GM12878 (cell line): ENCODE data around the gene BECN2. TPM values are rescaled to one million over a fixed set of nuclear protein-coding genes. Genes with fewer than 3 reads are reported as not detected.

ENCODE experiments used
- ATAC-seq: fragments of 200-7000 bp; cut with Tn5 transposase; 3 replicates; pipeline ENCODE4 v1.9.1; 2020; ENCODE audit warnings: mild to moderate bottlenecking, moderate library complexity
- BruUV-seq: library from RNA; stranded (reverse); fragments of 400-500 nt; replicated peaks from 2 replicates; lab custom pipeline; 2021; lab: Mats Ljungman, UMichigan
- CTCF ChIA-PET: fragments of 300-600 bp; sonication (Branson Sonifier 250); formaldehyde crosslinking; extraction: SDS; loops from one replicate; lab custom pipeline; 2021; ENCODE audit warnings: inconsistent platforms; lab: Yijun Ruan, JAX
- POLR2A ChIA-PET: fragments of 350-600 bp; formaldehyde crosslinking; extraction: SDS; loops from one replicate; lab custom pipeline; 2021; ENCODE audit warnings: inconsistent platforms; lab: Charles Lee
- RAD21 ChIA-PET: fragments of 300-600 bp; sonication (Branson Sonifier 250); formaldehyde crosslinking; loops from one replicate; lab custom pipeline; 2023; ENCODE audit warnings: antibody characterized with exemption; ENCODE audit not compliant: unreplicated experiment; lab: Charles Lee
- SMC1A ChIA-PET: fragments of 300-600 bp; sonication (Branson Sonifier 250); formaldehyde crosslinking; loops from one replicate; lab custom pipeline; 2023; ENCODE audit not compliant: unreplicated experiment, uncharacterized antibody; lab: Charles Lee
- DNase-seq: peaks from one replicate; pipeline ENCODE4 v3.0.0-alpha.2; 2011; ENCODE audit warnings: low read depth, low spot score
- FAIRE-seq: peaks from 3 replicates; lab custom pipeline; 2011; peaks lifted over from hg19 to GRCh38; lab: Jason Lieb, UNC
- H2AFZ ChIP-seq: 2 replicates; pipeline ENCODE4 v1.6.0; 2011; ENCODE audit warnings: low read depth, low read length, control low read depth; ENCODE audit not compliant: control insufficient read depth
- H3K27ac ChIP-seq: 2 replicates; pipeline ENCODE4 v1.5.1; 2011; ENCODE audit warnings: control low read depth; ENCODE audit not compliant: control insufficient read depth, insufficient read depth
- H3K27me3 ChIP-seq, 2 experiments: replicated peaks in 1 of 2; 2 replicates each; pipeline versions ENCODE4 v1.6.0 to v1.6.1; 2011; ENCODE audit warnings: low read length in 1 of 2; ENCODE audit not compliant: control insufficient read depth in 2 of 2, insufficient read depth in 2 of 2
- H3K36me3 ChIP-seq, 2 experiments: 2 replicates each; pipeline ENCODE4 v1.5.1; 2011; ENCODE audit warnings: low read length in 1 of 2; ENCODE audit not compliant: control insufficient read depth in 2 of 2, insufficient read depth in 2 of 2
- H3K4me1 ChIP-seq: 2 replicates; pipeline ENCODE4 v1.6.1; 2011; ENCODE audit warnings: mild to moderate bottlenecking, low read length, moderate library complexity, mixed read lengths; ENCODE audit not compliant: control insufficient read depth, insufficient read depth
- H3K4me2 ChIP-seq: 2 replicates; pipeline ENCODE4 v1.6.0; 2011; ENCODE audit warnings: control low read depth; ENCODE audit not compliant: control insufficient read depth, insufficient read depth
- H3K4me3 ChIP-seq: fragments of 200-600 bp; sonication (generic); 2 replicates; pipeline ENCODE4 v1.5.1; 2016
- H3K79me2 ChIP-seq: 2 replicates; pipeline ENCODE4 v1.6.0; 2011; ENCODE audit warnings: low read length; ENCODE audit not compliant: control insufficient read depth, insufficient read depth
- H3K9ac ChIP-seq: 2 replicates; pipeline ENCODE4 v1.8.0; 2011; ENCODE audit warnings: low read length, control low read depth, mixed read lengths; ENCODE audit not compliant: control insufficient read depth, insufficient read depth
- H3K9me3 ChIP-seq: replicated peaks from 3 replicates; pipeline ENCODE4 v1.5.1; 2011; ENCODE audit warnings: mild to moderate bottlenecking, low read length; ENCODE audit not compliant: control insufficient read depth, insufficient read depth
- H4K20me1 ChIP-seq: 2 replicates; pipeline ENCODE4 v1.6.0; 2011; ENCODE audit not compliant: control insufficient read depth, insufficient read depth
- BCL3 ChIP-seq: IDR thresholded peaks from 2 replicates; pipeline ENCODE4 v1.6.1; 2011; ENCODE audit warnings: borderline replicate concordance, low read depth, mild to moderate bottlenecking, moderate library complexity, low read length; ENCODE audit not compliant: insufficient read depth, poor library complexity, severe bottlenecking
- CHD2 ChIP-seq: IDR thresholded peaks from 2 replicates; pipeline ENCODE4 v1.6.1; 2011; ENCODE audit warnings: low read depth, low read length, improper control_type of control experiment, borderline replicate concordance
- CHD4 ChIP-seq: fragments of 200-600 bp; sonication (generic); IDR thresholded peaks from 2 replicates; pipeline ENCODE4 v1.6.1; 2016; ENCODE audit warnings: mild to moderate bottlenecking
- EGR1 ChIP-seq, 2 experiments: IDR thresholded peaks; 1 replicate in 1 of 2; 2 replicates in 1 of 2; pipeline ENCODE4 v1.6.1; 2011 to 2012; ENCODE audit warnings: low read depth in 2 of 2, low read length in 2 of 2, borderline replicate concordance in 1 of 2, mild to moderate bottlenecking in 1 of 2, moderate library complexity in 1 of 2
- HCFC1 ChIP-seq: fragments of 150-350 bp; IDR thresholded peaks from 2 replicates; pipeline ENCODE4 v1.6.1; 2014; ENCODE audit warnings: low read length
- HSF1 ChIP-seq: fragments of 150-350 bp; IDR thresholded peaks from 2 replicates; pipeline ENCODE4 v1.6.1; 2014; ENCODE audit warnings: mild to moderate bottlenecking, low read depth, low read length
- MYB ChIP-seq: fragments of 150-350 bp; IDR thresholded peaks from 2 replicates; pipeline ENCODE4 v1.6.1; 2014; ENCODE audit warnings: mild to moderate bottlenecking, low read depth, low read length, borderline replicate concordance
- MYC ChIP-seq: IDR thresholded peaks from 2 replicates; pipeline ENCODE4 v1.6.1; 2011; ENCODE audit warnings: mild to moderate bottlenecking, low read length, moderate library complexity, inconsistent platforms; ENCODE audit not compliant: insufficient read depth, insufficient replicate concordance, insufficient read length, severe bottlenecking
- NFIC ChIP-seq: IDR thresholded peaks from 2 replicates; pipeline ENCODE4 v1.6.1; 2012; ENCODE audit warnings: low read depth, mild to moderate bottlenecking, inconsistent platforms, low read length, moderate library complexity
- NR2F1 ChIP-seq: fragments of 450-650 bp; conservative IDR thresholded peaks from 2 replicates; pipeline ENCODE4 v1.6.1; 2017; ENCODE audit warnings: mild to moderate bottlenecking
- PBX3 ChIP-seq: IDR thresholded peaks from 2 replicates; pipeline ENCODE4 v1.6.1; 2011; ENCODE audit warnings: mild to moderate bottlenecking, low read depth, low read length, moderate library complexity; ENCODE audit not compliant: insufficient replicate concordance
- POU2F2 ChIP-seq: IDR thresholded peaks from 3 replicates; pipeline ENCODE4 v1.6.1; 2011; ENCODE audit warnings: low read depth, mild to moderate bottlenecking, low read length, borderline replicate concordance
- RAD51 ChIP-seq: fragments of 450-650 bp; IDR thresholded peaks from 2 replicates; pipeline ENCODE4 v1.6.1; 2016; ENCODE audit warnings: moderate library complexity, mild to moderate bottlenecking, inconsistent platforms
- RB1 ChIP-seq: fragments of 450-650 bp; formaldehyde crosslinking; IDR thresholded peaks from 2 replicates; pipeline ENCODE4 v1.6.1; 2017; ENCODE audit warnings: mild to moderate bottlenecking, borderline replicate concordance
- SREBF1 ChIP-seq: IDR thresholded peaks from 2 replicates; pipeline ENCODE4 v1.6.1; 2012; ENCODE audit warnings: mild to moderate bottlenecking, low read length
- SRF ChIP-seq, 2 experiments: IDR thresholded peaks; 2 replicates each; pipeline ENCODE4 v1.6.1; 2011; ENCODE audit warnings: low read depth in 2 of 2, low read length in 2 of 2, mild to moderate bottlenecking in 1 of 2, moderate library complexity in 1 of 2
- TCF3 ChIP-seq: IDR thresholded peaks from 2 replicates; pipeline ENCODE4 v1.6.1; 2012; ENCODE audit warnings: low read depth, mild to moderate bottlenecking, low read length, borderline replicate concordance; ENCODE audit not compliant: insufficient read depth
- ZNF217 ChIP-seq: fragments of 450-650 bp; IDR thresholded peaks from 2 replicates; pipeline ENCODE4 v1.6.1; 2017; ENCODE audit warnings: antibody characterized with exemption, mild to moderate bottlenecking
- ZZZ3 ChIP-seq: IDR thresholded peaks from 2 replicates; pipeline ENCODE4 v1.6.1; 2011; ENCODE audit warnings: low read depth; ENCODE audit not compliant: control insufficient read depth, insufficient read length
- WGBS: methylation state at CpG from one replicate; pipeline ENCODE4 v1.1.6; 2016; ENCODE audit warnings: low lambda C conversion rate; ENCODE audit not compliant: insufficient replicate concordance, insufficient coverage; ENCODE audit errors: missing lambda C conversion rate; 5-methylcytosine and 5-hydroxymethylcytosine counted together
- in situ Hi-C: fragments of 300-500 bp; cut with MboI; formaldehyde crosslinking; loops from 9 replicates; pipeline ENCODE4 v1.14.3; 2018; ENCODE audit warnings: mixed read lengths
- intact Hi-C: fragments of 100-400 bp; cut with micrococcal nuclease; formaldehyde crosslinking; loops from one replicate; pipeline ENCODE4 v1.14.2; 2022; ENCODE audit not compliant: unreplicated experiment
- polyA plus RNA-seq, 11 experiments: library from polyadenylated mRNA; depleted of rRNA in 4 of 11; unstranded in 6 of 11; stranded (reverse) in 5 of 11; fragments of >200 nt; fragmentation: Nextera tagmentation in 4 of 11; fragmentation: Illumina TruSeq in 1 of 11; extraction: Ambion mirVana in 4 of 11; extraction: Trizol in 1 of 11; gene quantifications; 1 replicate in 1 of 11; 2 replicates in 10 of 11; pipeline versions ENCODE4 v1.2.1 to v1.2.3, GENCODE V29; 2011 to 2016; ENCODE audit warnings: inconsistent platforms in 2 of 11, missing spikeins in 2 of 11, low read depth in 1 of 11
- total RNA-seq, 4 experiments: library from RNA; depleted of rRNA in 3 of 4; stranded (reverse); fragments of >200 nt in 3 of 4; fragmentation: Illumina TruSeq in 1 of 4; extraction: Trizol in 1 of 4; gene quantifications; 2 replicates each; pipeline versions ENCODE4 v1.2.1 to v1.2.3, GENCODE V29; 2013 to 2021
- TF ChIP-seq, protein P1 (sequence below), 3 experiments: IDR thresholded peaks in 2 of 3; conservative IDR thresholded peaks in 1 of 3; 2 replicates each; pipeline ENCODE4 v1.5.1; 2011; ENCODE audit warnings: low read depth in 3 of 3, low read length in 3 of 3, mild to moderate bottlenecking in 3 of 3, control low read depth in 2 of 3, moderate library complexity in 2 of 3, inconsistent platforms in 1 of 3, mixed read lengths in 1 of 3; ENCODE audit not compliant: control insufficient read depth in 2 of 3, insufficient read depth in 1 of 3; ENCODE audit errors: extremely low read depth in 1 of 3

The BECN2 gene
- total and polyA plus RNA-seq, 10 of the 15 experiments (the other 5 are each of a cell fraction or from before 2014, with no cell fraction given): not detected

- no TSS peak for BruUV-seq
- Histone ChIP-seq H3K9me3 (no peaks in the 10 kb centered on the region), H3K79me2 (no peaks in the 10 kb centered on the region), H3K4me1 (no peaks in the 10 kb centered on the region), H2AFZ (no peak overlapping the region), H3K36me3 (no peaks in the 10 kb centered on the region), H3K9ac (no peak overlapping the region), H3K4me3 (no peak overlapping the region), H3K27ac (no peak overlapping the region), H3K27me3 (no peaks in the 10 kb centered on the region; a peak in 1 of 4 replicates), H4K20me1 (no peaks in the 10 kb centered on the region), H3K4me2 (no peak overlapping the region)
- ChIA-PET CTCF (no interaction called here), SMC1A (no interaction called here), POLR2A (no interaction called here), RAD21 (no interaction called here)
- TF ChIP-seq MYB: no peak
- TF ChIP-seq HCFC1: no peak
- no peak for TF ChIP-seq PBX3
- no peak for TF ChIP-seq CHD2
- TF ChIP-seq MYC: no peak
- TF ChIP-seq HSF1: no peak
- TF ChIP-seq RAD51: no peak
- no peak for TF ChIP-seq POU2F2
- no peak for TF ChIP-seq BCL3
- no peak for TF ChIP-seq ZNF217
- no peak for TF ChIP-seq NFIC
- TF ChIP-seq SREBF1: no peak
- TF ChIP-seq CHD4: no peak
- no peak for TF ChIP-seq SRF (IDR thresholded peaks at IDR 0.05; ENCODE audit: low read depth in 2 of 2, low read length in 2 of 2)
- TF ChIP-seq ZZZ3: no peak
- TF ChIP-seq EGR1 (IDR thresholded peaks at IDR 0.05; ENCODE audit: borderline replicate concordance in 1 of 2, low read depth in 2 of 2, low read length in 2 of 2): no peak
- no peak for TF ChIP-seq TCF3
- no peak for TF ChIP-seq NR2F1
- TF ChIP-seq, protein P1, sequence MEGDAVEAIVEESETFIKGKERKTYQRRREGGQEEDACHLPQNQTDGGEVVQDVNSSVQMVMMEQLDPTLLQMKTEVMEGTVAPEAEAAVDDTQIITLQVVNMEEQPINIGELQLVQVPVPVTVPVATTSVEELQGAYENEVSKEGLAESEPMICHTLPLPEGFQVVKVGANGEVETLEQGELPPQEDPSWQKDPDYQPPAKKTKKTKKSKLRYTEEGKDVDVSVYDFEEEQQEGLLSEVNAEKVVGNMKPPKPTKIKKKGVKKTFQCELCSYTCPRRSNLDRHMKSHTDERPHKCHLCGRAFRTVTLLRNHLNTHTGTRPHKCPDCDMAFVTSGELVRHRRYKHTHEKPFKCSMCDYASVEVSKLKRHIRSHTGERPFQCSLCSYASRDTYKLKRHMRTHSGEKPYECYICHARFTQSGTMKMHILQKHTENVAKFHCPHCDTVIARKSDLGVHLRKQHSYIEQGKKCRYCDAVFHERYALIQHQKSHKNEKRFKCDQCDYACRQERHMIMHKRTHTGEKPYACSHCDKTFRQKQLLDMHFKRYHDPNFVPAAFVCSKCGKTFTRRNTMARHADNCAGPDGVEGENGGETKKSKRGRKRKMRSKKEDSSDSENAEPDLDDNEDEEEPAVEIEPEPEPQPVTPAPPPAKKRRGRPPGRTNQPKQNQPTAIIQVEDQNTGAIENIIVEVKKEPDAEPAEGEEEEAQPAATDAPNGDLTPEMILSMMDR (IDR thresholded peaks at IDR 0.05 in 2 of 3, conservative IDR thresholded peaks at IDR 0.05 in 1 of 3; ENCODE audit: control insufficient read depth in 2 of 3, extremely low read depth in 1 of 3, insufficient read depth in 1 of 3, low read depth in 3 of 3, low read length in 3 of 3): no peak
- TF ChIP-seq RB1: no peak
- in situ Hi-C loops: loop anchor here (10.0 kb wide), 2 partner anchors 378 to 458 kb away; partner anchors contain the start of gene KMO
- intact Hi-C loops: no loop called here
- FAIRE-seq: no peak
- ATAC-seq: no peak
- no peak for DNase-seq
- 63% methylated on average over 5 of the region's 5 CpGs for WGBS
These were observed 35.2 kb downstream of the BECN2 start for GRCh38 chr1:241992734-241993133.
